HepG2 (cell line): ENCODE measurements around the gene PAMR1. TPM values are rescaled to one million over a fixed set of nuclear protein-coding genes. Genes with fewer than 3 reads are reported as not detected.

Source experiments
- HOXA5 ChIP-seq: sonication (generic); formaldehyde crosslinking; IDR thresholded peaks from 2 replicates; pipeline ENCODE4 v1.4.0; 2020; ENCODE audit warnings: missing genetic modification reagents
- KMT2B ChIP-seq: IDR thresholded peaks from 2 replicates; pipeline ENCODE4 v1.6.1; 2016; ENCODE audit warnings: missing genetic modification reagents, missing compliant biosample characterization
- NFE2 ChIP-seq: sonication (generic); formaldehyde crosslinking; IDR thresholded peaks from 2 replicates; pipeline ENCODE4 v1.4.0; 2020; ENCODE audit warnings: missing genetic modification reagents
- TFDP2 ChIP-seq: sonication (generic); formaldehyde crosslinking; IDR thresholded peaks from 2 replicates; pipeline ENCODE4 v1.4.0; 2020; ENCODE audit warnings: missing genetic modification reagents
- ZBTB40 ChIP-seq, 2 experiments: fragments of 450-650 bp in 1 of 2; sonication (generic) in 1 of 2; formaldehyde crosslinking in 1 of 2; IDR thresholded peaks; 2 replicates each; pipeline versions ENCODE4 v1.6.1 to v1.8.0; 2016 to 2022; ENCODE audit warnings: antibody characterized with exemption in 1 of 2, mild to moderate bottlenecking in 1 of 2, missing genetic modification reagents in 1 of 2
- ZIK1 ChIP-seq: sonication (generic); formaldehyde crosslinking; IDR thresholded peaks from 2 replicates; pipeline ENCODE4 v1.5.0; 2020; ENCODE audit warnings: mild to moderate bottlenecking, low read depth, missing genetic modification reagents, borderline replicate concordance
- ZNF274 ChIP-seq: sonication (generic); formaldehyde crosslinking; IDR thresholded peaks from 2 replicates; pipeline ENCODE4 v1.5.1; 2020; ENCODE audit warnings: mild to moderate bottlenecking, missing genetic modification reagents
- ZNF512 ChIP-seq: sonication (generic); formaldehyde crosslinking; IDR thresholded peaks from 2 replicates; pipeline ENCODE4 v1.4.0; 2020; ENCODE audit warnings: mild to moderate bottlenecking, missing genetic modification reagents
- ZNF704 ChIP-seq: sonication (generic); formaldehyde crosslinking; IDR thresholded peaks from 2 replicates; pipeline ENCODE4 v1.8.1; 2023; ENCODE audit warnings: mild to moderate bottlenecking, inconsistent platforms, moderate library complexity, missing genetic modification reagents, borderline replicate concordance
- polyA plus RNA-seq, 8 experiments: library from polyadenylated mRNA; depleted of rRNA in 3 of 8; stranded (reverse) in 7 of 8; unstranded in 1 of 8; fragments of >200 nt; fragmentation: Illumina TruSeq in 4 of 8; extraction: Trizol in 4 of 8; gene quantifications; 2 replicates each; pipeline versions ENCODE4 v1.2.1 to v1.2.3, GENCODE V29; 2011 to 2016; ENCODE audit warnings: low read depth in 4 of 8, missing spikeins in 1 of 8, mixed read lengths in 1 of 8; ENCODE audit not compliant: insufficient read depth in 1 of 8
- total RNA-seq, 5 experiments: library from RNA; depleted of rRNA; stranded (reverse); fragments of >200 nt; fragmentation: Illumina TruSeq; extraction: Trizol; gene quantifications; 2 replicates each; pipeline ENCODE4 v1.2.3, GENCODE V29; 2016; ENCODE audit warnings: low read depth in 1 of 5
- TF ChIP-seq, protein P1 (sequence below): sonication (generic); formaldehyde crosslinking; IDR thresholded peaks from 2 replicates; pipeline ENCODE4 v1.5.1; 2020; ENCODE audit warnings: mild to moderate bottlenecking, missing genetic modification reagents

Gene PAMR1
- total and polyA plus RNA-seq, 2 of the 13 experiments (the other 11 are each of a cell fraction or from before 2014, with no cell fraction given): not detected

GRCh38 chr11:35390737-35391682, 134.4 kb downstream of the PAMR1 start (continued):
- TF ChIP-seq NFE2 (CRISPR knock-in tag) (no peak), HOXA5 (no peak), ZIK1 (CRISPR knock-in tag) (no peak), ZBTB40 (IDR thresholded peaks at IDR 0.05) (peak; percentile 45; the same call in 1 of the 2 replicates), ZBTB40 (CRISPR knock-in tag; IDR thresholded peaks at IDR 0.05) (peak; percentile 89; the same call in 1 of the 2 replicates), ZNF274 (CRISPR knock-in tag) (no peak), KMT2B (CRISPR knock-in tag) (no peak), TFDP2 (CRISPR knock-in tag) (no peak), ZNF512 (no peak), ZNF704 (CRISPR knock-in tag) (no peak)
- TF ChIP-seq, protein P1, sequence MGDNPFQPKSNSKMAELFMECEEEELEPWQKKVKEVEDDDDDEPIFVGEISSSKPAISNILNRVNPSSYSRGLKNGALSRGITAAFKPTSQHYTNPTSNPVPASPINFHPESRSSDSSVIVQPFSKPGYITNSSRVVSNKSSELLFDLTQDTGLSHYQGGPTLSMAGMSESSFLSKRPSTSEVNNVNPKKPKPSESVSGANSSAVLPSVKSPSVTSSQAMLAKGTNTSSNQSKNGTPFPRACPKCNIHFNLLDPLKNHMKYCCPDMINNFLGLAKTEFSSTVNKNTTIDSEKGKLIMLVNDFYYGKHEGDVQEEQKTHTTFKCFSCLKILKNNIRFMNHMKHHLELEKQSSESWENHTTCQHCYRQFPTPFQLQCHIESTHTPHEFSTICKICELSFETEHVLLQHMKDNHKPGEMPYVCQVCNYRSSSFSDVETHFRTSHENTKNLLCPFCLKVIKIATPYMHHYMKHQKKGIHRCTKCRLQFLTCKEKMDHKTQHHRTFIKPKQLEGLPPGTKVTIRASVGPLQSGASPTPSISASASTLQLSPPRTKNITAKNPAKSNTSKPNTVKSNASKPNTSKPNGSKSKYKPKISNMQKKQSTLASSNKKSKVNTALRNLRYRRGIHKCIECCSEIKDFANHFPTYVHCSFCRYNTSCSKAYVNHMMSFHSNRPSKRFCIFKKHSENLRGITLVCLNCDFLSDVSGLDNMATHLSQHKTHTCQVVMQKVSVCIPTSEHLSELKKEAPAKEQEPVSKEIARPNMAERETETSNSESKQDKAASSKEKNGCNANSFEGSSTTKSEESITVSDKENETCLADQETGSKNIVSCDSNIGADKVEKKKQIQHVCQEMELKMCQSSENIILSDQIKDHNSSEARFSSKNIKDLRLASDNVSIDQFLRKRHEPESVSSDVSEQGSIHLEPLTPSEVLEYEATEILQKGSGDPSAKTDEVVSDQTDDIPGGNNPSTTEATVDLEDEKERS (CRISPR knock-in tag): no peak
